Neural cell (in vitro differentiated cells): Measurements from ENCODE around the gene SH3PXD2B. TPM values are rescaled to one million over a fixed set of nuclear protein-coding genes. Genes with fewer than 3 reads are reported as not detected.

ENCODE experiments used
- H2AFZ ChIP-seq: fragments of 200-600, 300-800 bp; sonication (generic), shearing (Covaris generic); 2 replicates; pipeline ENCODE4 v1.6.0; 2014; ENCODE audit warnings: low read depth, mild to moderate bottlenecking, antibody characterized with exemption, low read length, moderate library complexity
- H3F3A ChIP-seq: fragments of 200-600 bp; shearing (Covaris generic); 2 replicates; pipeline ENCODE4 v1.6.1; 2016; ENCODE audit warnings: mild to moderate bottlenecking, moderate library complexity, mixed read lengths, antibody characterized with exemption, low read length; ENCODE audit not compliant: insufficient read depth, poor library complexity, severe bottlenecking
- H3K27ac ChIP-seq: fragments of 200-600, 300-800 bp; sonication (generic), shearing (Covaris generic); 2 replicates; pipeline ENCODE4 v1.5.1; 2014; ENCODE audit warnings: mild to moderate bottlenecking, low read length, moderate library complexity
- H3K27me3 ChIP-seq: fragments of 300-800, 200-600 bp; sonication (generic), shearing (Covaris generic); 2 replicates; pipeline ENCODE4 v1.6.0; 2014; ENCODE audit warnings: mild to moderate bottlenecking, low read depth, low read length, moderate library complexity; ENCODE audit not compliant: insufficient read depth
- H3K36me3 ChIP-seq: fragments of 300-800, 200-600 bp; sonication (generic), shearing (Covaris generic); 2 replicates; pipeline ENCODE4 v1.5.1; 2014; ENCODE audit warnings: mild to moderate bottlenecking, antibody characterized with exemption, low read length, moderate library complexity; ENCODE audit not compliant: insufficient read depth
- H3K4me2 ChIP-seq: fragments of 300-800, 200-600 bp; sonication (generic), shearing (Covaris generic); 2 replicates; pipeline ENCODE4 v1.6.0; 2014; ENCODE audit warnings: mild to moderate bottlenecking, low read length
- H3K4me3 ChIP-seq: fragments of 300-800, 200-600 bp; sonication (generic), shearing (Covaris generic); 2 replicates; pipeline ENCODE4 v1.5.1; 2014; ENCODE audit warnings: mild to moderate bottlenecking, low read length, moderate library complexity
- H3K79me2 ChIP-seq: fragments of 200-600 bp; shearing (Covaris generic); replicated peaks from 2 replicates; pipeline ENCODE4 v1.6.0; 2014; ENCODE audit warnings: mild to moderate bottlenecking, low read length, moderate library complexity; ENCODE audit not compliant: insufficient read depth
- H3K9ac ChIP-seq: fragments of 300-800, 200-600 bp; sonication (generic), shearing (Covaris generic); 2 replicates; pipeline ENCODE4 v1.6.1; 2016; ENCODE audit warnings: mild to moderate bottlenecking, low read length, mixed read lengths
- H3K9me2 ChIP-seq: fragments of 200-600 bp; shearing (Covaris generic); 2 replicates; pipeline ENCODE4 v1.6.1; 2016; ENCODE audit warnings: mild to moderate bottlenecking, low read length, mixed read lengths; ENCODE audit not compliant: insufficient read depth
- H3K9me3 ChIP-seq: fragments of 200-600, 300-800 bp; sonication (generic), shearing (Covaris generic); 2 replicates; pipeline ENCODE4 v1.6.1; 2016; ENCODE audit warnings: mild to moderate bottlenecking, mixed run types, low read length, moderate library complexity, mixed read lengths
- H4K20me1 ChIP-seq: fragments of 200-600 bp; shearing (Covaris generic); 2 replicates; pipeline ENCODE4 v1.6.1; 2016; ENCODE audit warnings: mild to moderate bottlenecking, mixed run types; ENCODE audit not compliant: insufficient read depth
- MXI1 ChIP-seq: fragments of 450-650 bp; conservative IDR thresholded peaks from 2 replicates; pipeline ENCODE4 v1.6.1; 2014; ENCODE audit warnings: antibody characterized with exemption, mild to moderate bottlenecking; ENCODE audit not compliant: poor library complexity, severe bottlenecking
- RAD21 ChIP-seq: fragments of 450-650 bp; conservative IDR thresholded peaks from 2 replicates; pipeline ENCODE4 v1.6.1; 2014; ENCODE audit warnings: antibody characterized with exemption, mild to moderate bottlenecking, moderate library complexity
- TAF1 ChIP-seq: IDR thresholded peaks from 2 replicates; pipeline ENCODE4 v1.6.1; 2012; ENCODE audit warnings: low read depth
- polyA plus RNA-seq: library from polyadenylated mRNA; depleted of rRNA; stranded (reverse); fragments of >200 nt; gene quantifications from 2 replicates; pipeline ENCODE4 v1.2.3, GENCODE V29; 2014
- TF ChIP-seq, protein P1 (sequence below): IDR thresholded peaks from 2 replicates; pipeline ENCODE4 v1.6.1; 2012; ENCODE audit warnings: borderline replicate concordance
- TF ChIP-seq, protein P2 (sequence below): fragments of 450-650 bp; IDR thresholded peaks from 2 replicates; pipeline ENCODE4 v1.5.1; 2014; ENCODE audit warnings: antibody characterized with exemption, mild to moderate bottlenecking, moderate library complexity; ENCODE audit not compliant: poor library complexity, severe bottlenecking

Gene SH3PXD2B
- polyA plus RNA-seq, 1 donor from 2014 or later: 11.7 TPM

DNA sequence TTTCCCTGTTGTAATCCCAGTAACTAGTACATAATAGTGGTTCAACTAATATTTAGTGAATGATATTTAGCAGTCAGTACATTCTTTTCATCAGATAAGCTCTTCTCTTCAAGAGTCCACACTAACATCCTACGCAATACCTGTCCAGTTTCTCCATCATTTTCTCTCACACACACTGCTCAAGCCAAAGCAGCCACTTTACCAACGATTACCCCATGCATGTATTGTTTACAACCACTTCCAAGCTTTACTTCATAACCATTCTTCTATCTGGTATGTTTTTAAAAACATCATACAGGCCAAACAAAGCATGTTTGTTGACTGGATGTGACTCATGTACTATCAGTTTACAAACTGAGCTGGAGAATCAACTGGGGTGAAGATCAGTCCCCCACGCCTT, 178.1 kb downstream of the SH3PXD2B start:
- H3K27me3 ChIP-seq: no peaks in the 10 kb centered on the region
- H3K4me3 ChIP-seq: no peak overlapping the region
- no peak overlapping the region for H3K9ac ChIP-seq
- TF ChIP-seq MXI1 (no peak), RAD21 (no peak), TAF1 (no peak)
- TF ChIP-seq, protein P1, sequence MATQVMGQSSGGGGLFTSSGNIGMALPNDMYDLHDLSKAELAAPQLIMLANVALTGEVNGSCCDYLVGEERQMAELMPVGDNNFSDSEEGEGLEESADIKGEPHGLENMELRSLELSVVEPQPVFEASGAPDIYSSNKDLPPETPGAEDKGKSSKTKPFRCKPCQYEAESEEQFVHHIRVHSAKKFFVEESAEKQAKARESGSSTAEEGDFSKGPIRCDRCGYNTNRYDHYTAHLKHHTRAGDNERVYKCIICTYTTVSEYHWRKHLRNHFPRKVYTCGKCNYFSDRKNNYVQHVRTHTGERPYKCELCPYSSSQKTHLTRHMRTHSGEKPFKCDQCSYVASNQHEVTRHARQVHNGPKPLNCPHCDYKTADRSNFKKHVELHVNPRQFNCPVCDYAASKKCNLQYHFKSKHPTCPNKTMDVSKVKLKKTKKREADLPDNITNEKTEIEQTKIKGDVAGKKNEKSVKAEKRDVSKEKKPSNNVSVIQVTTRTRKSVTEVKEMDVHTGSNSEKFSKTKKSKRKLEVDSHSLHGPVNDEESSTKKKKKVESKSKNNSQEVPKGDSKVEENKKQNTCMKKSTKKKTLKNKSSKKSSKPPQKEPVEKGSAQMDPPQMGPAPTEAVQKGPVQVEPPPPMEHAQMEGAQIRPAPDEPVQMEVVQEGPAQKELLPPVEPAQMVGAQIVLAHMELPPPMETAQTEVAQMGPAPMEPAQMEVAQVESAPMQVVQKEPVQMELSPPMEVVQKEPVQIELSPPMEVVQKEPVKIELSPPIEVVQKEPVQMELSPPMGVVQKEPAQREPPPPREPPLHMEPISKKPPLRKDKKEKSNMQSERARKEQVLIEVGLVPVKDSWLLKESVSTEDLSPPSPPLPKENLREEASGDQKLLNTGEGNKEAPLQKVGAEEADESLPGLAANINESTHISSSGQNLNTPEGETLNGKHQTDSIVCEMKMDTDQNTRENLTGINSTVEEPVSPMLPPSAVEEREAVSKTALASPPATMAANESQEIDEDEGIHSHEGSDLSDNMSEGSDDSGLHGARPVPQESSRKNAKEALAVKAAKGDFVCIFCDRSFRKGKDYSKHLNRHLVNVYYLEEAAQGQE: no peak
- TF ChIP-seq, protein P2, sequence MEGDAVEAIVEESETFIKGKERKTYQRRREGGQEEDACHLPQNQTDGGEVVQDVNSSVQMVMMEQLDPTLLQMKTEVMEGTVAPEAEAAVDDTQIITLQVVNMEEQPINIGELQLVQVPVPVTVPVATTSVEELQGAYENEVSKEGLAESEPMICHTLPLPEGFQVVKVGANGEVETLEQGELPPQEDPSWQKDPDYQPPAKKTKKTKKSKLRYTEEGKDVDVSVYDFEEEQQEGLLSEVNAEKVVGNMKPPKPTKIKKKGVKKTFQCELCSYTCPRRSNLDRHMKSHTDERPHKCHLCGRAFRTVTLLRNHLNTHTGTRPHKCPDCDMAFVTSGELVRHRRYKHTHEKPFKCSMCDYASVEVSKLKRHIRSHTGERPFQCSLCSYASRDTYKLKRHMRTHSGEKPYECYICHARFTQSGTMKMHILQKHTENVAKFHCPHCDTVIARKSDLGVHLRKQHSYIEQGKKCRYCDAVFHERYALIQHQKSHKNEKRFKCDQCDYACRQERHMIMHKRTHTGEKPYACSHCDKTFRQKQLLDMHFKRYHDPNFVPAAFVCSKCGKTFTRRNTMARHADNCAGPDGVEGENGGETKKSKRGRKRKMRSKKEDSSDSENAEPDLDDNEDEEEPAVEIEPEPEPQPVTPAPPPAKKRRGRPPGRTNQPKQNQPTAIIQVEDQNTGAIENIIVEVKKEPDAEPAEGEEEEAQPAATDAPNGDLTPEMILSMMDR: no peak
- H3K4me2 ChIP-seq: no peak overlapping the region
- H3F3A ChIP-seq: no peaks in the 10 kb centered on the region
- no peak overlapping the region for H2AFZ ChIP-seq
- peaks cover 93% of the 10 kb centered on the region for H3K79me2 ChIP-seq
- peaks cover 5% of the 10 kb centered on the region for H4K20me1 ChIP-seq
- H3K9me3 ChIP-seq: no peaks in the 10 kb centered on the region
- no peaks in the 10 kb centered on the region for H3K9me2 ChIP-seq
- H3K36me3 ChIP-seq: no peaks in the 10 kb centered on the region
- no peak overlapping the region for H3K27ac ChIP-seq

Other genes starting within 250 kb of the SH3PXD2B start
- gene UBTD2, start 170.8 kb downstream of the SH3PXD2B start, polyA plus RNA-seq: 84.7 and 89.9 TPM in 2 replicates
- 12.7 and 15.7 TPM in 2 replicates for gene NEURL1B, start 186.7 kb upstream of the SH3PXD2B start, polyA plus RNA-seq